Erythroblast (primary cell): ENCODE data around the gene PACS1.

ENCODE experiments used
- GATA1 ChIP-seq: IDR thresholded peaks from 2 replicates; pipeline ENCODE4 v1.6.1; 2011; ENCODE audit warnings: low read depth, mild to moderate bottlenecking, control low read depth, low read length, moderate library complexity
- POLR2A ChIP-seq: IDR thresholded peaks from 2 replicates; pipeline ENCODE4 v1.6.1; 2011; ENCODE audit warnings: mild to moderate bottlenecking, low read length

DNA sequence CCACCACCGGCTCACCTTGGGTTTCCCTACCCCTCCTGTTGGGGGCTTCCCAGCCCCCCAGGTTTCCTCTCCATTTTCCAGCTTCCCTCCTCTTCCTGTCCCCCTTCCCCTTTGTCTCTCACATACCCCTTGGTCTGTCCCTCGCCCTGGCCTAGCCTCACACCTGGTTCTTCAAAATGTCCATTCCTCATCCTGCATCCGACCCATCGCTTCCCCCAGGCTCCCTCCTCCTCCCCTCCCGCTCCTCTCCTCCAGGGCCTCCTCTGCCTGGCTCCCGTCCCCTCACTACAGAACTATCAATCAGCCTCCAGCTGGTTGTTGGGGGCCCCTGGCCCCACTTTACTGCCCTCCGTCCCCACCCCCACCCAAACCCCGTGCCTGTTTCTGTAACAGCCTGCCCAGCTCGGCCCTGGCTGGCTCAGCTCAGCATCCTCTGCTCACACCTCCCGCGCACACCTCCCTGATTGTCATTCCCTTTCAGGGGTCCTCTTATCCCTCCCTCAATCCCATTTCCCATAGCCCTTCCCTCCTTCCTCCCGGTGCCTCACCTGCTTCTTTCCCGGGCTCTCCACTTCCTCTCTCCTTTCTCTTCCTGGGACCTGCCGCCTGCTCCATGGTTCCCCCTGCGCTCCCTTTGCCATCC, 209.1 kb downstream of the PACS1 start:
- TF ChIP-seq POLR2A (no peak), GATA1 (no peak)
